Ovary (tissue), 9 donors: ENCODE data around the gene NLRC5. TPM values are rescaled to one million over a fixed set of nuclear protein-coding genes. Genes with fewer than 3 reads are reported as not detected.
"Not testable (repeated sequence)": the region's sequence is repeated elsewhere in the genome, so short reads cannot be mapped to it uniquely, and the experiment has no call there.

ENCODE experiments used
- DNase-seq, 5 donors: peaks; one replicate each; pipeline ENCODE4 v3.0.0-alpha.2; 2019 to 2020
- H3K27ac ChIP-seq, 2 donors: fragments of 200-600 bp; one replicate each; pipeline versions ENCODE4 v1.5.1 to v1.8.0; 2019 to 2022
- H3K27me3 ChIP-seq: fragments of 200-600 bp; one replicate; pipeline ENCODE4 v1.8.0; 2022
- H3K36me3 ChIP-seq: fragments of 200-600 bp; sonication (generic); one replicate; pipeline ENCODE4 v1.5.1; 2019
- H3K4me1 ChIP-seq: one replicate; pipeline ENCODE4 v1.8.1; 2013; ENCODE audit warnings: mild to moderate bottlenecking, moderate library complexity; ENCODE audit not compliant: insufficient read depth
- H3K4me3 ChIP-seq: fragments of 200-600 bp; sonication (generic); one replicate; pipeline ENCODE4 v1.5.1; 2017
- H3K9me3 ChIP-seq, 2 donors: fragments of 200-600 bp in 1 of 2; sonication (generic) in 1 of 2; one replicate each; pipeline versions ENCODE4 v1.5.1 to v1.8.1; 2013 to 2019; ENCODE audit warnings: mild to moderate bottlenecking in 1 of 2, moderate library complexity in 1 of 2
- EP300 ChIP-seq: sonication (generic); formaldehyde crosslinking; IDR thresholded peaks from one replicate; pipeline ENCODE4 v1.6.1; 2017; ENCODE audit warnings: antibody characterized with exemption
- POLR2A ChIP-seq: fragments of 450-650 bp; IDR thresholded peaks from one replicate; pipeline ENCODE4 v1.6.1; 2017; ENCODE audit warnings: antibody characterized with exemption, mild to moderate bottlenecking, moderate library complexity
- WGBS, 3 donors: extraction: QIAGEN DNeasy Blood & Tissue Kit in 1 of 3; methylation state at CpG; one replicate each; pipeline versions ENCODE4 v1.1.5 to v1.1.7; 2013 to 2017; 5-methylcytosine and 5-hydroxymethylcytosine counted together
- intact Hi-C, 4 donors: fragments of 100-400 bp; cut with DNase I; formaldehyde crosslinking; loops; one replicate each; pipeline versions ENCODE4 v1.11.0 to v1.15.1; 2022 to 2023
- polyA plus RNA-seq, 2 donors: library from polyadenylated mRNA; stranded (reverse); fragments of 200-250 nt in 1 of 2; fragments of 350-450 nt in 1 of 2; fragmentation: Illumina TruSeq in 1 of 2; extraction: RNeasy Lipid Tissue Mini Kit (QIAGEN cat#74804) in 1 of 2; gene quantifications; one replicate each; pipeline ENCODE4 v1.2.3, GENCODE V29; 2013 to 2014
- total RNA-seq, 7 donors: library from RNA; depleted of rRNA in 2 of 7; stranded (reverse); fragments of >200 nt in 2 of 7; fragmentation: NEBNext Ultra II Directional in 3 of 7; extraction: Animal tissue kit (Norgen Biotek cat#: 25700) in 3 of 7; gene quantifications; one replicate each; pipeline versions ENCODE4 v1.1.0 to v1.2.4, GENCODE V29; 2016 to 2023
- TF ChIP-seq, protein P1 (sequence below), 3 donors: fragments of 450-650 bp in 2 of 3; fragments of 200-600 bp in 1 of 3; IDR thresholded peaks; one replicate each; pipeline versions ENCODE4 v1.5.1 to v1.8.0; 2016 to 2022; ENCODE audit warnings: antibody characterized with exemption in 3 of 3, mild to moderate bottlenecking in 1 of 3
- donor health status: DM: no; HTN: no; CAD: no; lungs with moderate emphysema.
- donor health status: DM: no; HTN: no; CAD: no.
- donor health status: Bipolar disorder and iron deficiency.
- donor health status: DM: yes; HTN: yes; CAD: no.
- donor health status: DM: no; HTN: no; CAD: no.
- donor health status: DM: yes; HTN: yes; CAD: no.

NLRC5 gene
- total and polyA plus RNA-seq, 9 donors = 6.0 to 29.9 (median 14.7) TPM

DNA sequence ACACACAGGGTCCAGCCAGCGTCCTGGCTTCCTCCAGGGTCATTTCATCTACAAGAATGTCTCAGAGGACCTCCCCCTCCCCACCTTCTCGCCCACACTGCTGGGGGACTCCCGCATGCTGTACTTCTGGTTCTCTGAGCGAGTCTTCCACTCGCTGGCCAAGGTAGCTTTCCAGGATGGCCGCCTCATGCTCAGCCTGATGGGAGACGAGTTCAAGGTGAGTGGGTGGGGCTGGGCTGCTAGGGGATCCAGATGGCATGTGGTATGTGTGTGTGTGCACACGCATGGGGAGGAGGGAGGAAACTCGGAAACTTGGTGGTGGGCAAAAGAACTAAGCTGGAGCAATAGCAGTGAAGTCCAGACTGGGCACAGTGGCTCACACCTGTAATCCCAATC, 16.1 kb upstream of the NLRC5 start:
- H3K4me3 ChIP-seq = no peak overlapping the region
- H3K36me3 ChIP-seq = no peaks in the 10 kb centered on the region
- H3K4me1 ChIP-seq = peaks cover 5% of the 10 kb centered on the region
- TF ChIP-seq, protein P1, sequence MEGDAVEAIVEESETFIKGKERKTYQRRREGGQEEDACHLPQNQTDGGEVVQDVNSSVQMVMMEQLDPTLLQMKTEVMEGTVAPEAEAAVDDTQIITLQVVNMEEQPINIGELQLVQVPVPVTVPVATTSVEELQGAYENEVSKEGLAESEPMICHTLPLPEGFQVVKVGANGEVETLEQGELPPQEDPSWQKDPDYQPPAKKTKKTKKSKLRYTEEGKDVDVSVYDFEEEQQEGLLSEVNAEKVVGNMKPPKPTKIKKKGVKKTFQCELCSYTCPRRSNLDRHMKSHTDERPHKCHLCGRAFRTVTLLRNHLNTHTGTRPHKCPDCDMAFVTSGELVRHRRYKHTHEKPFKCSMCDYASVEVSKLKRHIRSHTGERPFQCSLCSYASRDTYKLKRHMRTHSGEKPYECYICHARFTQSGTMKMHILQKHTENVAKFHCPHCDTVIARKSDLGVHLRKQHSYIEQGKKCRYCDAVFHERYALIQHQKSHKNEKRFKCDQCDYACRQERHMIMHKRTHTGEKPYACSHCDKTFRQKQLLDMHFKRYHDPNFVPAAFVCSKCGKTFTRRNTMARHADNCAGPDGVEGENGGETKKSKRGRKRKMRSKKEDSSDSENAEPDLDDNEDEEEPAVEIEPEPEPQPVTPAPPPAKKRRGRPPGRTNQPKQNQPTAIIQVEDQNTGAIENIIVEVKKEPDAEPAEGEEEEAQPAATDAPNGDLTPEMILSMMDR (IDR thresholded peaks at IDR 0.05) = no peak
- no peak for TF ChIP-seq POLR2A
- TF ChIP-seq EP300 = no peak
- DNase-seq = no peak
- no peak overlapping the region for H3K27ac ChIP-seq
- H3K9me3 ChIP-seq = no peaks in the 10 kb centered on the region
- intact Hi-C loops = no loop called here
- H3K27me3 ChIP-seq = no peaks in the 10 kb centered on the region
- 34 to 55% (median 46%) methylated on average over 9 of the region's 9 CpGs for WGBS, 3 donors

DNA sequence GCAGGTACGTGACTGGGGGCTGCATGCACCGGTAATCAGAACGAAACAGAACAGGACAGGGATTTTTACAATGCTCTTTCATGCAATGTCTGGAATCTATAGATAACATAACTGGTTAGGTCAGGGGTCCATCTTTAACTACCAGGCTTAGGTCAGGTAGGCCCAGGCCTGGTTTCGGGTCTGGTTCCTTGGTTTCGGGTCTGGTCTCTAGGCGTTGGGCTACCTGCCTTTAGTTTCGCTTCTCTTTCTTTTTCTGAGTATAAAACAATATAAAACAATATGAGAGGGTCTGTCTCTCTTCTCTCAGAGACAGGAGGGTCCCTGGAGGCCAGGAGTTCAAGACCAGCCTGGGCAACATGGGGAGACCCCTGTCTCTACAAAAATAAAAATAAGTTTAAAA, 15.5 kb upstream of the NLRC5 start:
- 83 to 89% (median 86%) methylated on average over 7 of the region's 7 CpGs for WGBS, 3 donors

DNA sequence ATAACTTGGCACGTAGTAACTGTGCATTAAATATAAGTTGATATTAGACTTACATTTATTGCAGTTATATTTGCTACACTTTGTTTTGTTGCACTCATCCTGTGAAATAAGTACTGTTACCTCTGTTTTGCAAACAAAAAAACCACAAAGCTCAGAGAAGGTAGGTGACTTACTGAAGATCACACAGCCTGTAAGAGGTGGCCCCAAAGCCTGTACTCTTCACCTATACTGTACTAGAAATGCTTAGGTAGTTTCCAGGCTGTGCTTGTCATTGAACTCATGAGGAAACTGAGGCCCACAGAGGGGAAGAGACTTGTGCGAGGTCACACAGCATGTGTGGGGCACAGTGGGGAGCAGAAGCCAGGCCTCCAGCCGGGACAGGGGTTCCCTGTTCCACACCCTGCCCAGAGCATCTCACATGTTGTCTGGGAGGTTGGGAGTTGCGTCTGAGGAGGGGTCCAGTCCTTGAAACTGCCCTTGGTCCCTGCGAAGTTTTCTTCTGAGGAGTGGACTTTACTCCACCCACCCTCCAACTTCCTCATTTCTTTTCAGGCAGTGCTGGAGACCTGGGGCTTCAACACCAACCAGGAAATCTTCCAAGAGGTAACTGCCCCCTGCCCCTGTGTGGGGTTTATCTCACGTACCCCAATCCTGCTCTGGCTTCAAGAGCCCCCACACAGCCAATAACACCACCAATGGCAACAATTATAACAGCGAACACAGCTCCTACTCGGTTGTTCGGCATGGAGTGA, 14.6 kb upstream of the NLRC5 start:
- H3K4me3 ChIP-seq = no peak overlapping the region
- peaks cover 5% of the 10 kb centered on the region for H3K4me1 ChIP-seq
- H3K9me3 ChIP-seq = no peaks in the 10 kb centered on the region
- no peaks in the 10 kb centered on the region for H3K36me3 ChIP-seq
- TF ChIP-seq POLR2A = no peak
- DNase-seq = no peak
- WGBS, 3 donors = 81 to 84% (median 83%) methylated on average over 9 of the region's 9 CpGs
- H3K27ac ChIP-seq = no peak overlapping the region
- H3K27me3 ChIP-seq = no peaks in the 10 kb centered on the region
- intact Hi-C loops = no loop called here

More for the DNA sequence above, 15.5 kb upstream of the NLRC5 start:
- H3K36me3 ChIP-seq, H3K9me3 ChIP-seq, H3K4me3 ChIP-seq, intact Hi-C loops, DNase-seq, H3K27me3 ChIP-seq, H3K27ac ChIP-seq, H3K4me1 ChIP-seq: not testable (repeated sequence)

DNA sequence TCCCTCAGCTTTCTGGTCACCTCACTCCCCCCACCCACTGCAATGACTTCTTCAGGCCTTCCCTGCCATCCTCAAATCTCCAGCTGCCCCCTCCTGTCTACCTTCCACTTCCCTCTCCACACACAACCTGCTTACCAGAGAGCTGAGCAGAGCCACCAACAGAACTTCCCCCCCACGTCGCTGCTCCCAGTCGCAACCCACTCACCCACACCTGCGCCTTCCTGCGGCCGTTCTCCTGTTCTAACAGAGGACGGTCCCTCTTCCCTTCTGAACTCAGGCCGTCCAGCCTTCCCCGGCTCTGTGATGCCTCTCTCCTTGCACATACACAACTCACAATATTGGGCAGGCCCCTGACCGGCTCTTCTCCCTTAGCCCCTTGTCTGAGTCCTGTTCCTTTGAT, 13.6 kb upstream of the NLRC5 start:
- intact Hi-C loops = no loop called here
- Histone ChIP-seq H3K9me3 (no peaks in the 10 kb centered on the region), H3K4me1 (peaks cover 5% of the 10 kb centered on the region), H3K27me3 (no peaks in the 10 kb centered on the region), H3K4me3 (no peak overlapping the region), H3K36me3 (no peaks in the 10 kb centered on the region), H3K27ac (no peak overlapping the region)
- WGBS, 3 donors = 90 to 92% (median 90%) methylated on average over 10 of the region's 10 CpGs
- TF ChIP-seq POLR2A (no peak), EP300 (no peak)
- TF ChIP-seq, protein P1 (IDR thresholded peaks at IDR 0.05) = no peak
- DNase-seq = no peak

DNA sequence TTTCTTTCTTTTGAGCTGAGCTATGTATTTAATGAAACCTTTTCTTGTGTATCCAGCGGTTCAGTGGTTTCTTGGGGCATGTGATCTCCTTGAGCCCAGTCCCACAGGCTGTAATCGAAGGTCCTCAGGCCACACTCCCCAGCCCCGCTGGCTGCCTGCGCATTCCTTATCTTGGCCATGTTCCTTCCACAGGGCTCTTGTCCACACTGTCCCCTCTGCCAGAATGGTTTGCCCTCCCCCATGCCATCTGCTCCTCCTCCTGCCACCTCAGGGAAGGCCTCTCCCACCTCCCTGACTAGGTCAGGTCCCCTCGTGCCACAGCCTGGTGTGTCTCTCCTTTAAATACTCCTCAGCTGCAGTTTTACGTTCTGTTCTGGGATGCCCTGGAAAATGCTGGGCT, 12.1 kb upstream of the NLRC5 start:
- TF ChIP-seq, protein P1 (IDR thresholded peaks at IDR 0.05) = no peak
- TF ChIP-seq POLR2A (no peak), EP300 (no peak)
- 67 to 83% (median 82%) methylated on average over 6 of the region's 6 CpGs for WGBS, 3 donors
- Histone ChIP-seq H3K27ac (no peak overlapping the region), H3K4me1 (peaks cover 5% of the 10 kb centered on the region), H3K36me3 (no peaks in the 10 kb centered on the region), H3K27me3 (no peaks in the 10 kb centered on the region), H3K4me3 (no peak overlapping the region), H3K9me3 (no peaks in the 10 kb centered on the region)
- intact Hi-C loops = no loop called here
- no peak for DNase-seq
